ENCODE results near the gene MTREX.
"Not testable (repeated sequence)": the region's sequence is repeated elsewhere in the genome, so short reads cannot be mapped to it uniquely, and the experiment has no call there.

Gene MTREX

DNA sequence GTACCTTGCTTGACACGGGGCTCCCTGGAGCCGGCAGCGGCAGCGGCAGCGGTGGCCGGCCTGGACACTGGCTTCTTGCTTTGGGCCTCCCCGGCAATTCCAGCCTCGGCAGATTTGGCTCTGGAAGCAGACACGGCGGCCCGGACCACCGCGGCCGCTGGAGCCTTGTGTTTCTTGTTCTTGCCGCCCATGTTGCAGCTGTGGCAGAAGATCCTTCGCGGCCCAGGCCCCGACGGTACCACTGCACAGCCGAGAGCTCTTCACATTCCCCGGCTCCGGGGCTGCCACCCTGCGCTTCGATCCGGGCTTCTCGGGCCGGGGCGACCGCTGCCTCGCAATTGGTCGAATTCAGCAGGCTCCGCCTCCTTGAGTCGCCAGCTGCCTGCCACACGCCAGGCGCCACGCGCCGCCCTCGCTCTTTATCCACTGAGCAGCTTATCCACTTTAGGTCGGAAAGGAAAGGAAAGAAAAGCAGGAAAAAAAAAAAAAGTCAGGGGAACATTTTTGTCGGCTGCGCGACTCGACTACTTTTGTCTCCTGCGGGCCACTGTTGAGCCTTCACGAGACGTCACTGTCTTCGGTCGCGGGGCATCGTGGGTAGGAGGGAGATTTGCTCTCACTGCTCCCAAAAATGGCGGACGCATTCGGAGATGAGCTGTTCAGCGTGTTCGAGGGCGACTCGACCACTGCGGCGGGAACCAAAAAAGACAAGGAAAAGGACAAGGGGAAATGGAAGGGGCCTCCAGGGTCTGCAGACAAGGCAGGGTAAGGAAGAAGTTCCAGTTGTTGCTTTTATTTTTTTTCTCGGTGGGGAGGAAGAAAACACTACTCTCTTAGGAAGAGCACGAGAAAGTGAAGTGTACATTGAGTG, at the start of gene MTREX, which contains the start of gene DHX29:
MTREX (plus strand) TSS at position 607 of the 871 bp plus-strand sequence; CDS start at position 632, 25 bp downstream.
DHX29 (minus strand) TSS at position 312 of the 871 bp plus-strand sequence; CDS start at position 191, 121 bp downstream.
- DNase-seq (ENCODE audit: low spot score), result peak; percentile 56

DNA sequence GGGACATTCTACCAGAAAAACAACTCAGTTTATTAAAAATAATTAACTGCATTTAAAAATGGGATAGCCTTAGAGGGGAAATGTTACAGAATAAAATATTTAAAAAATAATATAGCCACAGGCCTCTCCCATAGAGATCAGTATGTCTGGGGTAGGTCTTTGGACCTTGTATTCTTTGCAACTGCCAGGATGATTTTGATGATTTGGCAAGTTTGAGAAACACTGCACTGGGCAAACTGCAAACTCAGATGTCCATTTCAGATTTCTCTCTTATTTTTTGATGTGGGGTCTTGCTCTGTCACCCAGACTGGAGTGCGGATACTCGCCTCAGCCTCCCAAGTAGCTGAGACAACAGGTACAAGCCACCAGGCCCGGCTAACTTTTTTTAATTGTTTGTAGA, 49.5 kb upstream of the MTREX start:
- DNase-seq (ENCODE audit: low spot score), result no peak

DNA sequence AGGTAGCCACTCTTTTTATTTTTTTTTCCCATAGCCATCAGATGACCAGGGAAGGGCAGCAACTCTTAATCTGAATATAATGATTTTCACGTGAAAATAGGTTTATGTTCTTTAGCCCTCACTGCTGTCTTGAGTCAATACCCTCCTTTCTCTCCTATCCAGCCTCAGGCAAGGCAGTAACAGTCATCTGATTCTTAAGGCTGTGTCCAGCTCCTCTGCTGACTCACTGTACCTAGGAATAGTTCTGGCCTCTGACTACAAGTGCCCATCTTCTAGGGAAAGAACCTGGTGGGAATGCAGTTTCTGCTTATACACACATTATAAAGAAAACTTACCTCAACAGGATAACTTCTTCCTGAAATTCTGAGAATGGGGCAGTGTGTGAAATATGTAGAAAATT, 31.0 kb upstream of the MTREX start:
- DNase-seq (ENCODE audit: low spot score), result no peak

GRCh38 chr5:55278778-55279177, 29.0 kb upstream of the MTREX start:
- no peak for DNase-seq (ENCODE audit: low spot score)

DNA sequence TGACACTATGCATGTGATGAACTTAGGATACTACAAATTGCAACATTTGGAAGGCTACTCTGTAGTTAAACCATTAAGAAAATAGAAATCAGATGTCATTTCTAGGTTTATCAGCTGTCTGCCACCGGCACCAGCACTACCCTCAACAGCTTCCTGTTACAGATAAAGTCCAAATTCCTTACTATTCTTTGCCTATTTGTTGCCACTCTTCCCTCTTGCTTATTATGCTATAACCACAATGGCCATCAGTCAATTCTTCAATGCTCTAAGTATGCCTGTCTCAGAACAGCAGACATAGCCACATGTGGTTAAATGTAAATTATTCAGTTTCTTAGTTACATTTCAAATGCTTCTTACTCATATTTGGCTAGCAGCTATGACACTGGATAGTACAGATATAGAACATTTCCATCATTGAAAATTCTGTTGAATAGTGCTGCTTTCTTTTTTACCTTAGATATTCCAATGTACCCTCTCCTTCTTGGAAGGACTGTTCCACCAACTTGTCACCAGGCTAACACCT, 21.3 kb upstream of the MTREX start:
- no peak for DNase-seq (ENCODE audit: low spot score)

GRCh38 chr5:55289808-55290207, 18.0 kb upstream of the MTREX start:
- no peak for DNase-seq (ENCODE audit: low spot score)

GRCh38 chr5:55290991-55291390, 16.8 kb upstream of the MTREX start:
- DNase-seq (ENCODE audit: low spot score), result no peak

- no peak for DNase-seq (ENCODE audit: low spot score)
These were observed 12.9 kb upstream of the MTREX start for GRCh38 chr5:55294935-55295334.

DNA sequence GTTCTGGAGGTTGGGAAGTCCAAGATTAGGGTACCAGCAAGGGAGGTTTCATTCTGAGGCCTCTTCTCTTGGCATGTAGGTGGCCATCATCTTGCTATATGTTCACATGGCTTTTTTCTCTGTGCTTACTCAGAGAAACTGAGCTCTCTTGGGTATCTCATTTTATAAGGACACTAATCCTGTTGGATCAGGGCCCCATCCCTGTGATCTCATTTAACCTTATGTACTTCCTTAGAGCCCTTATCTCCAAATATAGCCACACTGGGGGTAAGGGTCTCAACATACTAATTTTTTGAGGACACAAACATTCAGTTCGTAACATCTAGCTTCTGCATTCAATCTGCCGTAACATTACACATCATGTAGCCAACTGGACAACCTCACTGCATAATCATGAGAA, 6.9 kb upstream of the MTREX start:
- DNase-seq (ENCODE audit: low spot score), result no peak

DNA sequence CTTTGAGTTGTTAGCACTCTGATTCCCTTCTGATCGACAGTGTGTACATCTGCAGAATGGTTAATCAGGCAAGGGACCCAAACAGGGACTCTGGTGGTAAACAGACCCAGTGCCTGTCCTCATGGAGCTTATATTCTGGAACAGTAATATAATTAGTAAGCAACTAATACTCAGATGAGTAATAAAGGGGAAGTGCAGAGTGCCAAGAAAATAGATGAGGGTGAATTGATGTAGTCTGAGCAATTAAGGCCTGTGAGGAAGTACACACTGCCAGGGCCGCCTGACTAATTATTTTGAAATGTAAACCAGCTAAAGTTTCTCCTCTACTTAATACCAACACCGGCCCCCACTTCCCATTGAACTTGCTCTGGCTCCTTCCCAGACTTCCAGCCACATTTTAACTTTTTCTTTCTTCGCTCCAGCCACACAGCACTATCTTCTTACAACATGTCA, 4.5 kb upstream of the MTREX start:
- DNase-seq (ENCODE audit: low spot score), result no peak

DNA sequence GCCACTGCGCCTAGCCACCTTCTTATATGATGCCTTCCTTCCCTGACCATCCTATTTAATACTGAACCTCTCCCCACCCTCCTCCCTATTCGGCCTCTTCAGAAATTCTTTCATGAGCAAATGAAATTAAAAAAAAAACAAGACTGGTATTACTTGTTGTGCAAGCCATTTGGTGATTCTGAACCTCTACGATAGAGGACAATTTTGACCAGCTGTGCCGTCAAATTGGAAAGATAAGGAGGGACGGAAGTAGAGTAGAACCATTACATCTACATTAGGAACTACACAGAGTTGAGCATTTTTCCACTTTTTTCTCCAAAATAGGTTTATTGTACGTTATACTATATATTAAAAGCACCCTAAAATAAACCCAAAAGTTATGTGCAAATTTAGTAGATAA, 3.2 kb upstream of the MTREX start:
- DNase-seq (ENCODE audit: low spot score), result no peak

DNA sequence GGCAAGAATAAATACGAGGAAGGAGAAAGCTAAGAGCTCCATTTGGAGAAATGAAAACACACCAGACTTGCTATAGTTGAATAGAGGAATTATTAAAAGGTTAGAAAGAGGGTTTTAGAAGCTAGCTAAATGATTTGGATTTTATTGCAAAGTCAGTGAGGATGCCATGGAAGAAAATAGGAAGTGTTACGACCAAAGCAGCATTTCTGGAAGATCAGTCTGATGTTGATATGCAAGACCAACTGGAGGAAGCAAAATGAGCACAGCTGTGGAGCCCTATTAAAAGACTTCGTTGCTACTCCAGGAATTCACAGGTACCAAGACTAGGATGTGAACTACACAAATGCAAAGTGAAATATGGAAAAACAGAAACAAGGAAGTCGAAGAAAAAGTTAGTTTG, 2.4 kb upstream of the MTREX start:
- no peak for DNase-seq (ENCODE audit: low spot score)

DNA sequence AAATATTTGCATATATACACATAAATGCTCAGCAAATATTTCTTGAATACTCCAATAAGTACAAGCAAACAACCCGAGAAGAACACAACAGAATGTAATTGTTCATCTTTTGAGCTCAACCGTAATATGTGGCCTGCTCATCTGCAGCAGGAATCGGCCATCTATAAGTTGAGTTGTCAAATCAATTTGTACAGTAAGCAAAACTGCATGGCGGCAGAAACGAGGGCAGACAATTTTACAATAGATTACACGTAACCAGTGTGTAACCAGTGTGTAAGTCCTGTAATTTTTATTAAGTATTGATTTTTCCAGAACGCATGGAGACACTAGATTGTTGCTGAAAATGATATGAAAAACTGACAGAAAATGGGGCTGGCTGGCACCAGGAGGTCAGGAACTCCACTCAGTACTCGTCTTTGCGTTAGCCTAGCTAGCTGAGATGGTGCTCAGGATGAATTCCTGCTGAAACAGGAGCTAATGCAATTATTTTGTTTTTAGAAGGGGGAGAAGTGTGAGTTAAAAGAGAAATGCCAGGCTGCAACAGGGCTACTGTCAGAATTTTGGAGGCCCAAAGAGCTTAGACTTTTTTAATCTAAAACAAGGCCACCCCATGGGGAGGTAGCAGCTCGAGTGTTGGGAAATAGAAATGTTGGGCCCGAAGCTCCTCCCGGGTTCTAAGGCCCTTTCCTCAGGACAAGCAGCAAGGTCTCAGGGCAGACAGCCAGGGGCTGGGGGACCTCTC, 977 bp upstream of the MTREX start:
- DNase-seq (ENCODE audit: low spot score), result no peak

GRCh38 chr5:55308254-55308836, 556 bp downstream of the MTREX start:
- no peak for DNase-seq (ENCODE audit: low spot score)

GRCh38 chr5:55313870-55314617, 6.3 kb downstream of the MTREX start:
- DNase-seq (ENCODE audit: low spot score), result no peak

GRCh38 chr5:55316289-55316688, 8.5 kb downstream of the MTREX start:
- no peak for DNase-seq (ENCODE audit: low spot score)

- no peak for DNase-seq (ENCODE audit: low spot score)
These were observed 9.0 kb downstream of the MTREX start for GRCh38 chr5:55316837-55317236.

DNA sequence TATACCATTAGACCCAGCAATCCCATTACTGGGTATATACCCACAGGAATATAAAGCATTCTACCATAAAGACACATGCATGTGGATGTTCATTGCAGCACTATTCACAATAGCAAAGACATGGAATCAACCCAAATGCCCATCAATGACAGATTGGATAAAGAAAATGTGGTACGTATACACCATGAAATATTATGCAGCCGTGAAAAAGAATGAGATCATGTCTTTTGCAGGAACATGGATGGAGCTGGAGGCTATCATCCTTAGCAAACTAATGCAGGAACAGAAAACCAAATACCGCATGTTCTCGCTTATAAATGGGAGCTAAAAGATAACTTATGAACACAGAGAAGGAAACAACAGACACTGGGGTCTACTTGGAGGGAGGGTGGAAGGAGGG, 10.4 kb downstream of the MTREX start:
- not testable (repeated sequence) for DNase-seq (ENCODE audit: low spot score)

DNA sequence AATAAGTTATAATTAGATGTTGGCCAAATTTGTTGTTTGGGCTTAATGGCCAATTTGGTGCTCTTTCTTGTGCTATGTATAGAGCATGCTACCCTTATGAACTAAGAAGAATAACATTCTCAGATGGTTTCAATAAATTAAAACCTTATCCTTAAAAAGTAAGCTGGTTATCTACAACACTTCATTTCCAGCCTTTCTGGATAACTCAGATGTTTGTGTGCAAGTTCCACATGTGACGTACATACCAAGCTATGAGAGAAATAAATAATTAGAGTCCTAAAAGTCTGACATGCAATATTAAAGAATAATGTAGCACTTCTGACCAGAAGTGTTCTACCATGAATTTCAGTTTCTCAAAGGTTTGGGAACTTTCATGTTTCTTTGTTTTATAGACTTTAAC, 11.7 kb downstream of the MTREX start:
- no peak for DNase-seq (ENCODE audit: low spot score)

GRCh38 chr5:55320571-55320970, 12.8 kb downstream of the MTREX start:
- no peak for DNase-seq (ENCODE audit: low spot score)

GRCh38 chr5:55324006-55324405, 16.2 kb downstream of the MTREX start:
- DNase-seq (ENCODE audit: low spot score), result no peak

Data from HuH-7 (cell line).